GM23338 (cell line): ENCODE measurements around the gene KLF2. TPM values are rescaled to one million over a fixed set of nuclear protein-coding genes. Genes with fewer than 3 reads are reported as not detected.

Experiments used
- ATAC-seq: fragments of 200-7000 bp; cut with Tn5 transposase; 3 replicates; pipeline ENCODE4 v1.9.1; 2020
- DNase-seq: peaks from one replicate; pipeline ENCODE4 v3.0.0-alpha.2; 2015; ENCODE audit warnings: low spot score
- H2AFZ ChIP-seq: fragments of 200-600 bp; sonication (generic); 2 replicates; pipeline ENCODE4 v1.8.0; 2016; ENCODE audit warnings: antibody characterized with exemption, mild to moderate bottlenecking, moderate library complexity
- H3F3A ChIP-seq: fragments of 200-600 bp; sonication (generic); replicated peaks from 2 replicates; pipeline ENCODE4 v1.8.0; 2017; ENCODE audit warnings: antibody characterized with exemption, mixed run types, low read depth
- H3K27ac ChIP-seq: fragments of 200-600 bp; sonication (generic); 2 replicates; pipeline ENCODE4 v1.6.1; 2016; ENCODE audit warnings: low read depth
- H3K27me3 ChIP-seq: fragments of 200-600 bp; sonication (generic); 2 replicates; pipeline ENCODE4 v1.8.0; 2016; ENCODE audit warnings: mild to moderate bottlenecking, mixed run types, moderate library complexity; ENCODE audit not compliant: insufficient read depth
- H3K36me3 ChIP-seq: fragments of 200-600 bp; sonication (generic); 2 replicates; pipeline ENCODE4 v1.8.0; 2016; ENCODE audit warnings: mild to moderate bottlenecking; ENCODE audit not compliant: insufficient read depth
- H3K4me1 ChIP-seq: fragments of 200-600 bp; sonication (generic); 2 replicates; pipeline ENCODE4 v1.8.0; 2016; ENCODE audit warnings: mild to moderate bottlenecking, moderate library complexity; ENCODE audit not compliant: insufficient read depth
- H3K4me2 ChIP-seq: fragments of 200-600 bp; sonication (generic); 2 replicates; pipeline ENCODE4 v1.7.1; 2017; ENCODE audit warnings: mixed run types
- H3K4me3 ChIP-seq: fragments of 200-600 bp; sonication (generic); 2 replicates; pipeline ENCODE4 v1.6.1; 2016; ENCODE audit warnings: mixed run types
- H3K79me2 ChIP-seq: fragments of 200-600 bp; sonication (generic); replicated peaks from 2 replicates; pipeline ENCODE4 v1.8.0; 2017; ENCODE audit warnings: mild to moderate bottlenecking; ENCODE audit not compliant: insufficient read depth
- H3K9me2 ChIP-seq: fragments of 200-600 bp; sonication (generic); 2 replicates; pipeline ENCODE4 v1.8.0; 2017; ENCODE audit not compliant: insufficient read depth
- H4K20me1 ChIP-seq: fragments of 200-600 bp; sonication (generic); replicated peaks from 2 replicates; pipeline ENCODE4 v1.8.0; 2017; ENCODE audit warnings: mild to moderate bottlenecking; ENCODE audit not compliant: insufficient read depth
- H3K27ac Mint-ChIP-seq: 2 replicates; pipeline ENCODE4 v1.8.0; 2020; ENCODE audit warnings: inconsistent platforms, mild to moderate bottlenecking, moderate library complexity, mixed read lengths
- H3K27me3 Mint-ChIP-seq: 3 replicates; pipeline ENCODE4 v1.8.0; 2022; ENCODE audit warnings: low read depth, mild to moderate bottlenecking, moderate library complexity, mixed read lengths, inconsistent platforms; ENCODE audit not compliant: insufficient read depth, poor library complexity
- H3K36me3 Mint-ChIP-seq: 3 replicates; pipeline ENCODE4 v1.8.0; 2021; ENCODE audit warnings: low read depth, mild to moderate bottlenecking, inconsistent platforms, moderate library complexity, mixed read lengths
- H3K4me1 Mint-ChIP-seq: 3 replicates; pipeline ENCODE4 v1.8.0; 2020; ENCODE audit warnings: mild to moderate bottlenecking, inconsistent platforms, mixed read lengths
- H3K4me3 Mint-ChIP-seq: 3 replicates; pipeline ENCODE4 v1.8.0; 2021; ENCODE audit warnings: moderate library complexity, mild to moderate bottlenecking, inconsistent platforms, mixed read lengths
- H3K9me3 Mint-ChIP-seq: 3 replicates; pipeline ENCODE4 v1.8.0; 2020; ENCODE audit warnings: moderate library complexity, mild to moderate bottlenecking, inconsistent platforms, mixed read lengths
- CREB1 ChIP-seq: fragments of 250-450 bp; sonication (Bioruptor Pico); IDR thresholded peaks from 2 replicates; pipeline ENCODE4 v1.5.0; 2020; ENCODE audit warnings: low read depth, mild to moderate bottlenecking, moderate library complexity
- CTCF ChIP-seq, 2 experiments: fragments of 200-600 bp in 1 of 2; sonication (generic) in 1 of 2; conservative IDR thresholded peaks; 2 replicates each; pipeline versions ENCODE4 v1.5.1 to v1.6.1; 2016 to 2017; ENCODE audit warnings: antibody characterized with exemption in 2 of 2, low read depth in 2 of 2, mild to moderate bottlenecking in 2 of 2, moderate library complexity in 1 of 2
- ETS1 ChIP-seq: IDR thresholded peaks from 2 replicates; pipeline ENCODE4 v1.6.1; 2016; ENCODE audit warnings: antibody characterized with exemption
- EZH2 ChIP-seq: fragments of 200-600 bp; sonication (generic); IDR thresholded peaks from one replicate; pipeline ENCODE4 v1.8.0; 2017; ENCODE audit warnings: antibody characterized with exemption, mild to moderate bottlenecking, low read depth; ENCODE audit not compliant: unreplicated experiment
- EZH2phosphoT487 ChIP-seq: fragments of 200-600 bp; sonication (generic); IDR thresholded peaks from one replicate; pipeline ENCODE4 v1.8.1; 2018; ENCODE audit warnings: antibody characterized with exemption; ENCODE audit not compliant: unreplicated experiment
- JUNB ChIP-seq: IDR thresholded peaks from one replicate; pipeline ENCODE4 v1.6.1; 2016; ENCODE audit warnings: antibody characterized with exemption; ENCODE audit not compliant: unreplicated experiment
- NANOG ChIP-seq: IDR thresholded peaks from 2 replicates; pipeline ENCODE4 v1.6.1; 2016; ENCODE audit warnings: antibody characterized with exemption, borderline replicate concordance
- POLR2AphosphoS5 ChIP-seq: IDR thresholded peaks from 2 replicates; pipeline ENCODE4 v1.6.1; 2016; ENCODE audit warnings: antibody characterized with exemption, low read depth
- REST ChIP-seq: IDR thresholded peaks from one replicate; pipeline ENCODE4 v1.6.1; 2018; ENCODE audit warnings: antibody characterized with exemption; ENCODE audit not compliant: unreplicated experiment
- STAT1 ChIP-seq: IDR thresholded peaks from one replicate; pipeline ENCODE4 v1.6.1; 2016; ENCODE audit warnings: antibody characterized with exemption; ENCODE audit not compliant: unreplicated experiment
- ZNF114 ChIP-seq: fragments of 250-450 bp; sonication (Bioruptor Pico); IDR thresholded peaks from 2 replicates; pipeline ENCODE4 v1.5.0; 2020; ENCODE audit warnings: mild to moderate bottlenecking, moderate library complexity
- ZNF331 ChIP-seq: fragments of 250-450 bp; sonication (Bioruptor Pico); IDR thresholded peaks from 2 replicates; pipeline ENCODE4 v1.5.0; 2020; ENCODE audit warnings: low read depth, mild to moderate bottlenecking, moderate library complexity
- ZNF462 ChIP-seq: fragments of 250-450 bp; sonication (Bioruptor Pico); IDR thresholded peaks from 2 replicates; pipeline ENCODE4 v1.5.0; 2020; ENCODE audit warnings: mild to moderate bottlenecking, moderate library complexity
- polyA plus RNA-seq: library from polyadenylated mRNA; unstranded; fragments of >200 nt; fragmentation: Nextera tagmentation; extraction: Ambion mirVana; gene quantifications from 2 replicates; pipeline ENCODE4 v1.2.1, GENCODE V29; 2016
- total RNA-seq: library from RNA; depleted of rRNA; stranded (reverse); fragments of >200 nt; shearing (Covaris generic); gene quantifications from 2 replicates; pipeline ENCODE4 v1.2.3, GENCODE V29; 2014

Gene KLF2
- total and polyA plus RNA-seq, 2 experiments from 2014 or later, result 0.90 TPM; not detected in 1

- no peaks in the 10 kb centered on the region for H4K20me1 ChIP-seq
- Mint-ChIP-seq H3K9me3 (no peaks in the 10 kb centered on the region; the same call in 2 of the 3 replicates), H3K27me3 (peaks cover 29% of the 10 kb centered on the region), H3K4me1 (no peaks in the 10 kb centered on the region), H3K36me3 (no peaks in the 10 kb centered on the region), H3K4me3 (no peak overlapping the region), H3K27ac (no peak overlapping the region)
- no peaks in the 10 kb centered on the region for H3K36me3 ChIP-seq
- no peak for ATAC-seq
- no peaks in the 10 kb centered on the region for H3K79me2 ChIP-seq
- H2AFZ ChIP-seq, result no peak overlapping the region
- H3K27me3 ChIP-seq, result peaks cover 36% of the 10 kb centered on the region
- H3K4me1 ChIP-seq, result no peaks in the 10 kb centered on the region
- no peaks in the 10 kb centered on the region for H3F3A ChIP-seq
- H3K4me3 ChIP-seq, result no peak overlapping the region
- H3K27ac ChIP-seq, result no peak overlapping the region
- no peak for TF ChIP-seq EZH2phosphoT487
- no peak for TF ChIP-seq REST
- no peak for TF ChIP-seq EZH2
- TF ChIP-seq POLR2AphosphoS5, result no peak
- TF ChIP-seq STAT1, result no peak
- TF ChIP-seq NANOG, result no peak
- no peak for TF ChIP-seq ZNF114 (CRISPR knock-in tag)
- no peak for TF ChIP-seq CTCF (conservative IDR thresholded peaks at IDR 0.05; ENCODE audit: low read depth in 2 of 2)
- no peak for TF ChIP-seq ZNF331 (CRISPR knock-in tag)
- TF ChIP-seq ETS1, result no peak
- TF ChIP-seq ZNF462, result no peak
- no peak for TF ChIP-seq CREB1 (CRISPR knock-in tag)
- TF ChIP-seq JUNB, result no peak
- H3K9me2 ChIP-seq, result no peaks in the 10 kb centered on the region
- DNase-seq, result no peak
- H3K4me2 ChIP-seq, result no peak overlapping the region
Measured at GRCh38 chr19:16320987-16321386, 3.6 kb upstream of the KLF2 start.
